Fibroblast of pulmonary artery (primary cell): Measurements from ENCODE around the gene CHRDL1.

Experiments used
- DNase-seq: peaks from one replicate; pipeline ENCODE4 v3.0.0-alpha.2; 2010; ENCODE audit warnings: low read depth
- H3K4me3 ChIP-seq: replicated peaks from 2 replicates; pipeline ENCODE4 v1.5.1; 2011; ENCODE audit warnings: low read depth, mild to moderate bottlenecking, control low read depth, low read length, moderate library complexity
- CTCF ChIP-seq: IDR thresholded peaks from 2 replicates; pipeline ENCODE4 v1.5.1; 2011; ENCODE audit warnings: mild to moderate bottlenecking, control low read depth, low read length, inconsistent platforms; ENCODE audit errors: missing control alignments

Gene CHRDL1

GRCh38 chrX:110723844-110724243 is 71.8 kb downstream of the CHRDL1 start:
- DNase-seq = no peak
- no peak for TF ChIP-seq CTCF
- H3K4me3 ChIP-seq = no peak overlapping the region

- DNase-seq = no peak
- no peak overlapping the region for H3K4me3 ChIP-seq
- TF ChIP-seq CTCF = no peak
Measured at GRCh38 chrX:110722135-110722534, 73.5 kb downstream of the CHRDL1 start.

- H3K4me3 ChIP-seq = no peak overlapping the region
- no peak for TF ChIP-seq CTCF
- DNase-seq = no peak
Measured at GRCh38 chrX:110713666-110714065, 82.0 kb downstream of the CHRDL1 start.

GRCh38 chrX:110706446-110706845 is 89.2 kb downstream of the CHRDL1 start:
- no peak overlapping the region for H3K4me3 ChIP-seq
- no peak for DNase-seq
- no peak for TF ChIP-seq CTCF

- no peak for TF ChIP-seq CTCF
- no peak for DNase-seq
- H3K4me3 ChIP-seq = no peak overlapping the region
Measured at GRCh38 chrX:110703641-110704040, 92.0 kb downstream of the CHRDL1 start.

- no peak for TF ChIP-seq CTCF
- no peak overlapping the region for H3K4me3 ChIP-seq
- no peak for DNase-seq
Measured at GRCh38 chrX:110699109-110699508, 96.5 kb downstream of the CHRDL1 start.

- no peak for TF ChIP-seq CTCF
- no peak for DNase-seq
- no peak overlapping the region for H3K4me3 ChIP-seq
Measured at GRCh38 chrX:110698696-110699095, 96.9 kb downstream of the CHRDL1 start.
